ENCODE results near the gene SLC6A3.

SLC6A3 gene

GRCh38 chr5:1468629-1469527, 23.6 kb upstream of the SLC6A3 start:
- Histone ChIP-seq H3K9me3 (ENCODE audit: low read length) (no peaks in the 10 kb centered on the region), H3K27me3 (ENCODE audit: control insufficient read depth in 1 of 2, insufficient read depth in 2 of 2, low read length in 2 of 2) (no peaks in the 10 kb centered on the region), H3K4me1 (ENCODE audit: insufficient read depth, low read length) (no peaks in the 10 kb centered on the region), H3K9ac (ENCODE audit: low read length) (no peak overlapping the region), H3K4me3 (ENCODE audit: low read depth in 1 of 2, low read length in 2 of 2) (no peak overlapping the region), H3K36me3 (ENCODE audit: insufficient read depth, low read length) (peaks cover 13% of the 10 kb centered on the region), H3K27ac (ENCODE audit: low read depth, low read length) (no peak overlapping the region)

- H3K27me3 ChIP-seq (ENCODE audit: control insufficient read depth in 1 of 2, insufficient read depth in 2 of 2, low read length in 2 of 2): no peaks in the 10 kb centered on the region
- no peaks in the 10 kb centered on the region for H3K4me1 ChIP-seq (ENCODE audit: insufficient read depth, low read length)
- H3K27ac ChIP-seq (ENCODE audit: low read depth, low read length): no peak overlapping the region
- no peak overlapping the region for H3K4me3 ChIP-seq (ENCODE audit: low read depth in 1 of 2, low read length in 2 of 2)
- H3K9me3 ChIP-seq (ENCODE audit: low read length): no peaks in the 10 kb centered on the region
- peaks cover 19% of the 10 kb centered on the region for H3K36me3 ChIP-seq (ENCODE audit: insufficient read depth, low read length)
- no peak overlapping the region for H3K9ac ChIP-seq (ENCODE audit: low read length)
Measured at GRCh38 chr5:1468247-1468612, 23.0 kb upstream of the SLC6A3 start.

DNA sequence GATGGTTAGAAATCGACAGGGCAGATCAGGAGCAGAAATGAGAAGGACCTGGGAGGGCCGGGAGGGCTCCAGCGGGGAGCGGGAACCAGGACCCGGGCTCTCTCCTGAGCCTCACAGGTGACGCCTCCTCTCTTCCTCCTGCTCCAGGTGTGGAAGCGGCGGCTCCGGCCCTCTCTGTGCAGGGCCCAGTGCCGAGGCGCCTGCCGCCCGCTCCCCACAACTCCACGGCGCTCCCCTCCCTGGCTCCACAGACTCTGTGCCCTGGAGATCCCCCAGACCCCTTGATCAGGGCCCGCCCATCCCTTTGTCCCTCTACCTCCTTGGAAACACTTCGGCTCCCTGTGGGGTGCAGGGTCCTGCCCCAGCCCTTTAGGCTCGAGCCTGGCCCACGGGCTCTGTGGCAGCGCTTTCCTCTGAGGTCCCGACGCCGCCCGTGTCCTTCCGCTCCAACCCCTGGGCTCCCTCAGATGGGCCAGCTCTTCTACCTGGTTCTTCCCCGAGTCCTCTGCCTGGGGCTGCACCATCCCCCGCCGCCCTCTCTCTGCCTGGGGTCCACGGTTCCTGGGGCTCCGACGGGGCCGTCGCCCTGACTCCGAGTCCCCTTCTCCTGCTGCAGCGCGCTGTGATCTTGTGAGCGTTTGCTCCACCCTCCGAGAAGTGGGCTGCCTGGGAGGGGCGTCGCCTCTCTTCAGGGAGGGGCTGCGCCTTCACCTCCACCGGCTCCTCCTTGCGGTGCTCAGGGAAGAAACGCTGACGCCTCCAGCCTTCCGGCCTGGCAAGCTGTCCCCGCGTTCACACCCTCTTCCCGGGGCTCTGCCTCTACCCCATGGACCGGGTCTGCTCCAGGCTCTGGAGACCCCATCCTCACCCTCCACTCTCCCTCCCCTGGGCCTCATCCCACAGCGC, 22.4 kb upstream of the SLC6A3 start:
- no peak overlapping the region for H3K27ac ChIP-seq (ENCODE audit: low read depth, low read length)
- H3K27me3 ChIP-seq (ENCODE audit: control insufficient read depth in 1 of 2, insufficient read depth in 2 of 2, low read length in 2 of 2): no peaks in the 10 kb centered on the region
- H3K4me3 ChIP-seq (ENCODE audit: low read depth in 1 of 2, low read length in 2 of 2): no peak overlapping the region
- H3K4me1 ChIP-seq (ENCODE audit: insufficient read depth, low read length): no peaks in the 10 kb centered on the region
- no peak overlapping the region for H3K9ac ChIP-seq (ENCODE audit: low read length)
- H3K36me3 ChIP-seq (ENCODE audit: insufficient read depth, low read length): peaks cover 25% of the 10 kb centered on the region
- H3K9me3 ChIP-seq (ENCODE audit: low read length): no peaks in the 10 kb centered on the region

- Histone ChIP-seq H3K27me3 (ENCODE audit: control insufficient read depth in 1 of 2, insufficient read depth in 2 of 2, low read length in 2 of 2) (no peaks in the 10 kb centered on the region), H3K9me3 (ENCODE audit: low read length) (no peaks in the 10 kb centered on the region), H3K4me3 (ENCODE audit: low read depth in 1 of 2, low read length in 2 of 2) (no peak overlapping the region), H3K27ac (ENCODE audit: low read depth, low read length) (no peak overlapping the region), H3K4me1 (ENCODE audit: insufficient read depth, low read length) (no peaks in the 10 kb centered on the region), H3K9ac (ENCODE audit: low read length) (no peak overlapping the region), H3K36me3 (ENCODE audit: insufficient read depth, low read length) (peaks cover 28% of the 10 kb centered on the region)
Measured at GRCh38 chr5:1466631-1467265, 21.5 kb upstream of the SLC6A3 start.

DNA sequence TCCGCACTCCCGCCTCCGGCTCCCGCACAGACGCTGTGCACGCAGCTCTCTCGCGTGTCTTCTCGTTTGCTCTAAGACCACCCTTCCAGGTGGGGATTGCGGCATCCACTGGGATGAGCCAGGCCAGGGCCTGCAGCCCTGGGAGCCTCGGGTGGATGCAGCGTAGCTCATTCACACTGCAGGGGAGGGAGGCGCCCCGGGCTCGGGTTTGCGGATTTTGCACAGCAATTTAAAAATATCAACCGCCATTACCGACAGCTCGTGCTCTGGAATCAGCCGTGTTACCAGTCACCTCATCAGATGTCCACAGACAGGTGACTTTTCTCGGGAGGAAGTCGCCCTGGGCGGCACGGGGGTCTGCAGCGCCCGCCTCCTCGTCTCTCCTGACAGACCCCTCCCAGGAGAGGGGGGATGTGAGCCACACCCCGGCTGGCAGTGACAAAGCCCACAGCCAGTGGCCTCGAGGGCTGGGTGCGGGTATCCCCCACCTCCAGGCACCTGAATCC, 20.8 kb upstream of the SLC6A3 start:
- Histone ChIP-seq H3K9ac (ENCODE audit: low read length) (no peak overlapping the region), H3K36me3 (ENCODE audit: insufficient read depth, low read length) (peaks cover 33% of the 10 kb centered on the region), H3K4me1 (ENCODE audit: insufficient read depth, low read length) (no peaks in the 10 kb centered on the region), H3K27ac (ENCODE audit: low read depth, low read length) (no peak overlapping the region), H3K4me3 (ENCODE audit: low read depth in 1 of 2, low read length in 2 of 2) (no peak overlapping the region), H3K27me3 (ENCODE audit: control insufficient read depth in 1 of 2, insufficient read depth in 2 of 2, low read length in 2 of 2) (no peaks in the 10 kb centered on the region), H3K9me3 (ENCODE audit: low read length) (no peaks in the 10 kb centered on the region)

- Histone ChIP-seq H3K9ac (ENCODE audit: low read length) (no peak overlapping the region), H3K27me3 (ENCODE audit: control insufficient read depth in 1 of 2, insufficient read depth in 2 of 2, low read length in 2 of 2) (no peaks in the 10 kb centered on the region), H3K9me3 (ENCODE audit: low read length) (no peaks in the 10 kb centered on the region), H3K4me3 (ENCODE audit: low read depth in 1 of 2, low read length in 2 of 2) (no peak overlapping the region), H3K4me1 (ENCODE audit: insufficient read depth, low read length) (no peaks in the 10 kb centered on the region), H3K36me3 (ENCODE audit: insufficient read depth, low read length) (peaks cover 39% of the 10 kb centered on the region), H3K27ac (ENCODE audit: low read depth, low read length) (no peak overlapping the region)
Measured at GRCh38 chr5:1465117-1465516, 19.9 kb upstream of the SLC6A3 start.

DNA sequence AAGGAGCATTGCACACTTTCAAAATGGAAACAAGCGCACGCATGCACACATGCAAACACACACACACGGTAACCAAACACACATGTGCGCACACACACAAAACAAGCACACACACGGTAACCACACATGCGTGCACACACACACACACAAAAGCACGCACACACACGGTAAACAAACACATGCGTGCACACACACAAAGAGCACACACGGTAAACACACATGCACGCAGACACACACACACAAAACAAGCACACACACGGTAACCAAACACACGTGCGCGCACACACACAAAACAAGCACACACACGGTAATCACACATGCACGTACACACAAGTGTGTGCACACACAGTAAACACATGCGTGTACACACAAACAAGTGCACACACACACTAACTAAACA, 19.3 kb upstream of the SLC6A3 start:
- no peaks in the 10 kb centered on the region for H3K27me3 ChIP-seq (ENCODE audit: control insufficient read depth in 1 of 2, insufficient read depth in 2 of 2, low read length in 2 of 2)
- no peaks in the 10 kb centered on the region for H3K4me1 ChIP-seq (ENCODE audit: insufficient read depth, low read length)
- H3K27ac ChIP-seq (ENCODE audit: low read depth, low read length): no peak overlapping the region
- H3K9ac ChIP-seq (ENCODE audit: low read length): no peak overlapping the region
- H3K4me3 ChIP-seq (ENCODE audit: low read depth in 1 of 2, low read length in 2 of 2): no peak overlapping the region
- H3K9me3 ChIP-seq (ENCODE audit: low read length): no peaks in the 10 kb centered on the region
- H3K36me3 ChIP-seq (ENCODE audit: insufficient read depth, low read length): peaks cover 39% of the 10 kb centered on the region

- no peak overlapping the region for H3K27ac ChIP-seq (ENCODE audit: low read depth, low read length)
- no peak overlapping the region for H3K4me3 ChIP-seq (ENCODE audit: low read depth in 1 of 2, low read length in 2 of 2)
- no peak overlapping the region for H3K9ac ChIP-seq (ENCODE audit: low read length)
- peaks cover 39% of the 10 kb centered on the region for H3K36me3 ChIP-seq (ENCODE audit: insufficient read depth, low read length)
- H3K4me1 ChIP-seq (ENCODE audit: insufficient read depth, low read length): no peaks in the 10 kb centered on the region
- no peaks in the 10 kb centered on the region for H3K27me3 ChIP-seq (ENCODE audit: control insufficient read depth in 1 of 2, insufficient read depth in 2 of 2, low read length in 2 of 2)
- no peaks in the 10 kb centered on the region for H3K9me3 ChIP-seq (ENCODE audit: low read length)
Measured at GRCh38 chr5:1464096-1464446, 18.8 kb upstream of the SLC6A3 start.

- no peaks in the 10 kb centered on the region for H3K27me3 ChIP-seq (ENCODE audit: control insufficient read depth in 1 of 2, insufficient read depth in 2 of 2, low read length in 2 of 2)
- no peak overlapping the region for H3K9ac ChIP-seq (ENCODE audit: low read length)
- H3K4me1 ChIP-seq (ENCODE audit: insufficient read depth, low read length): no peaks in the 10 kb centered on the region
- no peaks in the 10 kb centered on the region for H3K9me3 ChIP-seq (ENCODE audit: low read length)
- no peak overlapping the region for H3K27ac ChIP-seq (ENCODE audit: low read depth, low read length)
- no peak overlapping the region for H3K4me3 ChIP-seq (ENCODE audit: low read depth in 1 of 2, low read length in 2 of 2)
- peaks cover 39% of the 10 kb centered on the region for H3K36me3 ChIP-seq (ENCODE audit: insufficient read depth, low read length)
Measured at GRCh38 chr5:1463326-1464095, 18.3 kb upstream of the SLC6A3 start.

- Histone ChIP-seq H3K4me3 (ENCODE audit: low read depth in 1 of 2, low read length in 2 of 2) (no peak overlapping the region), H3K9me3 (ENCODE audit: low read length) (no peaks in the 10 kb centered on the region), H3K27me3 (ENCODE audit: control insufficient read depth in 1 of 2, insufficient read depth in 2 of 2, low read length in 2 of 2) (no peaks in the 10 kb centered on the region), H3K9ac (ENCODE audit: low read length) (no peak overlapping the region), H3K36me3 (ENCODE audit: insufficient read depth, low read length) (peaks cover 39% of the 10 kb centered on the region), H3K27ac (ENCODE audit: low read depth, low read length) (no peak overlapping the region), H3K4me1 (ENCODE audit: insufficient read depth, low read length) (no peaks in the 10 kb centered on the region)
Measured at GRCh38 chr5:1462358-1462757, 17.1 kb upstream of the SLC6A3 start.
